GM21737 (cell line): ENCODE results near the gene LINC00632.

Experiments used
- ATAC-seq: cut with Tn5 transposase; IDR thresholded peaks from one replicate; pipeline ENCODE4 v1.9.1; 2021; ENCODE audit warnings: mild to moderate bottlenecking, moderate library complexity; ENCODE audit not compliant: unreplicated experiment

The LINC00632 gene

DNA sequence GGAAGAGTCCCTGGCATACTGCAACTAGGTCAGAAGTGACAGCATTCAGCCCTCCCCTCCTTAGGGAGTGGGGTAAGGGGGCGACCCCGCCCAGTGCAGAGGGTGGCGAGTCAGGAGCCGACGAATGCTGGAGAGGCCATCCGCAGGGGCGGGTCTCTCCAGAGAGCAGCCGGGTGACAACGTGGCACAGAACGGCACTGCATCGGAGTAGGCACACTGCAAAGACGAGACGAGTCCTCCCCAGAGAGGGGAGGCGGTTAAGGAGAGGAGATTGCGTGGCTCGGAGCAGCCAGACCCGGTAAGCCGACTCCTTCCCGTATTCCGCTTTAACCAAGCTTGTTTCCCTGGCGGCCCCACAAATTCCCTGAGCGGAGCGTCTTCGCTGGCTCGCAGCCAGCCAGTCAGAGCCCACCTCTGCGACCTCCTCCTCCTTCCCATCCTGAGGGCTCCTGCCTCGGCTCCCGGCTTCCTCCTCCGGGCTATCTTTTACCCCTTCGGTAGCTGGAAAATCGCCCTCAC, 54.9 kb downstream of the LINC00632 start:
- ATAC-seq: no peak

DNA sequence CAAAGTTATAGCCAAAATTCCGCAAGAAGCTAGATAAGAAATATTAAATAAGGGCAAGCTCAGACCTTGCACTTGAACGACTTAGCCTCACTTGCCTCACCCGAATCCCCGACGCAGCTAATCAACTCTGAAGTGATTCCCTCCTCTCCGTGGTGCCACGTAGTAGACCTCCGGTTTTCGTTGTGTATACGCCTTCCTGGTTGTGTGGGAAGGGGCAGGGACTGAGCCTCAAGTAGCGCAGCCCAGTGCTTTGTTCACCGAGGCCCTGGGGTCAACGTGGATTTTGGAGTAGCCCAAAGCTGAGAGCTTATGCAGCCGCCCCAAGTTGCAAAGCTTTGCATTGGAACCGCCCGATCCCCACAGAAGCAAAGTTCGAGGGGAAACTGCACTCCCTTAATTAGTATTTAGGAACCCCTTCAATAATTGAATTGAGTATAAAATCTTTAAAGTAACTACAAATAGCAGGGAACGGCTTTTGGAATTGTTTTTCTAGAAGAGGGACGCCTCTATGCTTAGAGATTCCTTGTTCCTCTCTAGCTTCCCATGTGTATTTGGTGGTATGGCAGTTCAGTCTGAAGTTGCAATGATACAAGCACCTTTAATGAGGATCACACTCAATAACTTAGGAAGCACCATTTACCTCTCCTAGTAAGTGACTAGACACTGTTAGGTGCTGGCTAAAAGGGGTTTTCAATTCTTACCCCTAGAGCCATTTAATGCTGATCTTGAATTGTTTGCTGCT, 55.7 kb downstream of the LINC00632 start:
- ATAC-seq: no peak

DNA sequence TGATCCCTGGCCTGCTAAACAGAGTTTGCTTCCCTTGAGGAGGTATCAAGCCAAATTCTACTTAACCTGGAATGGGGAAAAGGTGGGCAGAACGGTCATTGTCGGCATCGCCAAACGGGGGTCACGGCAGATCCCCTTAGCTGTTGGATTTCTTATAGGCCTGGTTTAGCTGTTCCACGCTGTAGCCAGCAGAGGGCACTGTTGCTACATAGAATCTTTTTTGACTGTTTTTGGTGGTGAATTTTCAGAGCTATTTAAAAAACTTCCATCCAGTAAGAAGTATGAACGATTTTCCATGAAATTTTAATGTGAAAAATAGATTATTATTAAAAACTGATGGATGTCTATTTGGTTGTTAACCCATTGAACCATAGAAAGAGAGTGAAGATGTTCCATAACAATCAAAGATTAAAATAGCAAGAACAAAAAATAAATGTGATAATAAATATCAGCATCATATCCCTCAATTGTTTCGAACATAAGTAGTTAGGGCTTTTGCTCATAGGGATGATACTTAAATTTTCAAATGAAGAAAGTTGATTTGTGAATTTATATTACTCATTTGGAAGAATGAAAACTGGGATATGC, 56.6 kb downstream of the LINC00632 start:
- ATAC-seq: no peak

DNA sequence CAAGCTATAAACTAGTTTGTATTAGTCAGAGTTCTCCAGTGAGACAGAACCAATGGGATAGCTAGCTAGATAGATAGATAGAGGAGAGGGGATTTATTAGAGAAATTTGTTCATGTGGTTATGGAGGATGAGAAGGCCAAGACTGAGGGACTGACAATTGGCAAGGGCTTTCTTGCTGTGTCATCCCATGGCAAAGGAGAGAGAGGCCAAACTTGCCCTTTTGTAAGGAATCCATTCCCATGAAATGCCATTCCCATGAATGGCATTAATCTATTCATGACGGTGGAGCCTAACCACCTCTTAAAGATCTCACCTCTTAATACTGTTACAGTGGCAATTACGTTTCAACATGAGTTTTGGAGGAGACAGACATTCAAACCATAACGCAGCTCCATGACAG, 58.1 kb downstream of the LINC00632 start:
- no peak for ATAC-seq

DNA sequence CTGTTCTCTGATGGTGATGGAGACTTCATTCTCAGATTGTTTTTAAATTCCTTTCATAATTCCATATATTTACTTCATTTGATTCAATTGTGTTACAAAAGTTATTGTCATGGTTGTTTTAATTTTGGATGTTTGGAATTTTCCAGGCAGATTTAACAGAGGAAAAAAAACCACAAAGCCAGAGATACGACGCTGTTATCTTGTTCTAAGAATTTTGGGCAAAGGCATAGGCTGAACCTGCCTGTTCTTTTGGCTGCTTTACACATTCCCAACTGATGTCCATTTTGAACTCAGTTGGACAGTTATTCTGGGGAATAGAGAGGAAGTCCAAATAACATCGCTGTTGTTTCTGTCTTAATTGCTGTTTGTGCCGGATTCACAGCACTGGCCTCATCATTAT, 65.7 kb downstream of the LINC00632 start:
- ATAC-seq: no peak

DNA sequence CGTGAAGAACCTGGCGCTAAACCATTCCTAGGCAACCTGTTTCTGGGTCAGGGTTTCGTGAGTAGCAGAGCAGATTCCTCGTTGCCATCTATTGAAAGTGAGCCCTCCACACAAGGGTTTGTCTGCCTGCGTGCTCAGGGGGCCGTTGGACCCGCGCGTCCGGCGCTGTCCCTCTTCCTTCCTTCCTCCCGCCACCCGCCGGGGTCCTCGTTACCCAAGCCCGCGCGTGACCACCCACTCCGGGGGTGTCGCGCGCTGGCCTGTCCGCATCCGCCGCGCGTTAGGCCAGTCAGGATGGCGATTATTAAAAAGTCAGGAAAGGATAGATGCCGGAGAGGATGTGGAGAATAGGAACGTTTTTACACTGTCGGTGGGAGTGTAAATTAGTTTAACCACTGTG, 66.8 kb downstream of the LINC00632 start:
- no peak for ATAC-seq

DNA sequence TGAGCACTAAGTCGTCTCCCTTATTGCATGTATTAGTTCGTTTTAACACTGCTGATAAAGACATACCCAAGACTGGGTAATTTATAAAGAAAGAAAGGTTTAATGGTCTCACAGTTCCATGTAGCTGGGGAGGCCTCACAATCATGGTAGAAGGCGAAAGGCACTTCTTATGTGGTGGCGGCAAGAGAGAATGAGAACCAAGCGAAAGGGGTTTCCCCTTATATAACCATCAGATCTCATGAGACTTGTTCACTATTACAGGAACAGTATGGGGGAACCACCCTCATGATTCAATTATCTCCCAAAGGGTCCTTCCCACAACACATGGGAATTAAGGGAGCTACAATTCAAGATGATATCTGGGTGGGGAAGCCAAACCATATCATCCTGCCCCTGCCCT, 85.1 kb downstream of the LINC00632 start:
- ATAC-seq: no peak

DNA sequence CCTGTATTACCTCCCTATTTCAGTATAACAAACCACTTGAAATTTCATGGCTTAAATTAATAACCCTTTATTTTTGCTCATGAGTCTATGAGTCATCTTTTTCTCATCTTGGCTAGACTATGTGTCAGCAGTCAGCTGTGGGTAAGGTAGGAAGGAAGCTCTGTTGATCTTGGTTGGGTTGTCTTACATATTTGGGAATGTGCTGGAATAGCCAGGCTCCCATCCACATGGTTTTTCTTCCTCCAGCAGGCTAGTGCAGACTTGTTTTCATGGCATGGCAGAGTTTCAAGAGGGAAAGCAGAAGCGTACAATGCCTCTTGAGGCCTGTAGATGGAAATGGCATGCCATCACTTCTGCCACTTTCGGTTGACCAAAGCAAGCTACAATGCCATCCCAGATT, 89.7 kb downstream of the LINC00632 start:
- no peak for ATAC-seq

DNA sequence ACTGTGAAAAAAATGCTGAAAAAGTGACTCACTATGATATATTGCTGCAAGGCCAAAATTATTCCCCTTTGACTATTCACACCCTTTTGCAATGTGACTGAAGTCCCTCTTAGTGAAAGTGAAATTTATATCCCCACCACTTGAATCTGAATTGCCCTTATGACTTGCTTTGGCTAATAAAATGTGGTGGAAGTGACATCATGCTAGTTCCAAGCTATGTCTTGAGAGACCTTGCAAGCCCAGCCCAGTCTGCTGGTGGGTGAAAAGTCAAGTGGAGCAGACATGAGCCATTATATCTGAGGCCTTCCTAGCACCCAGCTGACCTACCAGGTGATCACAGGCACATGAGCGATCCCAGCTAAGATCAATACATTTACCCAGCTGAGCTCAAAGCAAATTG, 94.7 kb downstream of the LINC00632 start:
- ATAC-seq: no peak

DNA sequence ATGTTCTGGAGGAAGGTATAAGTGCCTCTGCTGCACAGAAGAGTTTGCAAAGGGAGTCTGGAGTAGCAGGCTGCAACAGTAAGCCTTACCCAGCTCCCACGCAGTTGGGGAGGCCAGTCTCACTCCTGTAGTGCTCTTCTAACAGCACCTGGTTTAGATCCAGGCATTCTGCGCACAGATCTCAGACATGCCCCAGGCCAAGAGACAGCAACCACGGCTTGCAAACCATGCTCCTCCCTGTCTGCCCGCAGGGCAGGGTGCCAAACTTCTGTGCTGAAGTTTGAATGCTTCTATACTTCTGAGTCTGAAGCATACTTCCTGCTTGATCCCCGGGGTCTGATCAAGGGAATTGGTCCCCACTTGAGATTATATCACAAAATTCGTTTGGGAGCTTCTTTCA, 106.3 kb downstream of the LINC00632 start:
- ATAC-seq: no peak

DNA sequence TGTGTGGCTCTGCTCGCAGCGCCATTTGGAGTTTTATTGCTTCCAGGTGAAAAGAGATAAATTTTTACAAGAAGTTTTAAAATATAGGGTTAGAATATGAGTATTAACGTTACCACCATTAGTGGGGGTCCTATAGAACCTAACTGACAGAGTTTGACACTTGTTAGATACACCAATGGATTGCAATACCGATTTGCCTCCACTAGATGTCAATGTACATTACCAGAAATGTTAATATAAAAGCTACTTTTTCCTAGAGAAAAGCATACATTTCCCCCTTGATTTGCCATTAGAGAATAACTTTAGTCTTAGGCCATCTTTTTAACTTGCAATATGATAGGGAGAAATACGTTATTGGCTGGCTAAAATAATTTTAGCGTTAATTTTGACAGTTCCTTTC, 108.4 kb downstream of the LINC00632 start:
- no peak for ATAC-seq

DNA sequence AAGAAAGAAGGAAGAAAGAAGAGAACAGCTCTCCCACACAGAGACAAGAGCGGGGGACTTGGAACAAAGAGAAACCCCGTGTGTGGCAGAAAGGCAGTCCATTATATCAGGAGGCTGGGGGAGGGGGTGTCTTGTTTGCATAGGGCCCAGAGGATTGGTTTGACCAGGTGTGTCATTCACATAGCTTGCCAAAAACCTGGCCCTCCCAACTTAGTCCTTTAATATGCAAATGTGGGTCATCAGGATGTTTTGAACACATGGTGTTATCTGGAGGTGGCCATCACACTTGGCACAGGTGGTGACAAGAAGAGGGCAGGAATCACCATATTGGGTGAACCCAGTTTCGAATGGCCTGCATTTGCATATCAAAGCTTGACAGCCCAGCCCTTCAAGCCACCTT, 111.7 kb downstream of the LINC00632 start:
- ATAC-seq: no peak

DNA sequence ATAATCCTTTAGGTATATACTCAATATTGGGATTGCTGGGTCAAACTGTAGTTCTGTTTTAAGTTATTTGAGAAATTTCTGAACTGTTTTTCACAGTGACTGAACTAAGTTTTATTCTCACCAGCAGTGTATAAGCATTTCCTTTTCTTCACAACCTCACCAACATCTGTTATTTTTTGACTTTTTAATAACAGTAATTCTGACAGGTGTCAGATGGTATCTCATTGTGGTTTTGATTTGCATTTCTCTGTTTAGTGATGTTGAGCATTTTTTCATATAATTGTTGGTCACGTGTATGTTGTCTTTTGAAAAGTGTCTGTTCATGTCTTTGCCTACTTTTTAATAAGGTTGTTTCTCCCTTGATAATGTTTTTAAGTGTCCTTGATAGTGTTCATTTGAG, 112.6 kb downstream of the LINC00632 start:
- ATAC-seq: no peak

DNA sequence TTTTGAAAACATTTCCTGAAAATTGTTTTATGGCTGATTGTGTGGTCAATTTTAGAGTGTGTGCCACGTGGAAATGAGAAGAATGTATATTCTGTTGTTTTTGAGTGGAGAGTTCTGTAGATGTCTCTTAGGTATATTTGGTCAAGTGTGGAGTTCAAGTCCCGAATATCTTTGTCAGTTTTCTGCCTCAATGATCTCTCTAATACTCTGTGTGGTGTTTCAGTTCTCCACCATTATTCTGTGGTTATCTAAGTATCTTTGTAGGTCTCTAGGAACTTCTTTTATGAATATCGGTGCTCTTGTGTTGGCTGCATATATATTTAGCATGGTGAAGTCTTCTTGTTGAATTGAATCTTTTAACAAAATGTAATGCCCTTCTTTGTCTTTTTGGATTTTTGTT, 113.3 kb downstream of the LINC00632 start:
- no peak for ATAC-seq

DNA sequence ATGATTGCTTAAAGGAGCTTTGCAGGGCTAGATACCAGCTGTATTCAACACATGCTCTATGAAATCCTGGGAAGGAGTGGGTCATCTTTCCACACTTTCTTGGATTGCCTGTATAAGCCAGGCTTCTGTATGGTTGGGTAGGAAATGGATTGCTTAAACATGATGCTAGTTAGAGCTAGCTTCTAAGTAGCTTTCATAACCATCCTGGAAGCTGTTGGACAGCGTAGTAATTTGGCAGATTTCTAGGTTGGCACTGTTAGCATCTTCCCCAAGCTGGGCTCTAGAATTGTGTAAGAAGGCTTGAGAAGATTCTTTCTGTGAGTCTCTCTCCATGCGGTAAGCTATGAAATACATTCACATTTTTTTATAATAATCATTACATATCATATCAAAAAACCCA, 127.3 kb downstream of the LINC00632 start:
- ATAC-seq: no peak
